HEK293 (cell line): ENCODE data around the gene SNRNP70.
A peak's percentile ranks its signal among the peaks of the same experiment; 100 is the strongest.

Source experiments
- BCL11A ChIP-seq: fragments of 450-650 bp; formaldehyde crosslinking; IDR thresholded peaks from 2 replicates; pipeline ENCODE4 v1.5.1; 2016; ENCODE audit warnings: low read depth, missing biosample characterization, missing genetic modification characterization
- GLIS1 ChIP-seq: fragments of 450-650 bp; formaldehyde crosslinking; IDR thresholded peaks from 2 replicates; pipeline ENCODE4 v1.5.1; 2016; ENCODE audit warnings: missing biosample characterization, missing genetic modification characterization
- KLF16 ChIP-seq: fragments of 450-650 bp; formaldehyde crosslinking; IDR thresholded peaks from 2 replicates; pipeline ENCODE4 v1.5.1; 2017; ENCODE audit warnings: missing biosample characterization, missing genetic modification characterization
- KLF8 ChIP-seq: fragments of 450-650 bp; formaldehyde crosslinking; IDR thresholded peaks from 2 replicates; pipeline ENCODE4 v1.5.1; 2016; ENCODE audit warnings: missing biosample characterization, missing genetic modification characterization
- KLF9 ChIP-seq: fragments of 450-650 bp; formaldehyde crosslinking; IDR thresholded peaks from 2 replicates; pipeline ENCODE4 v1.5.1; 2016; ENCODE audit warnings: missing biosample characterization, missing genetic modification characterization, low read depth
- MEIS1 ChIP-seq: sonication (generic); formaldehyde crosslinking; IDR thresholded peaks from 2 replicates; pipeline ENCODE4 v1.8.1; 2022; ENCODE audit warnings: missing genetic modification reagents, mild to moderate bottlenecking, borderline replicate concordance
- ZEB2 ChIP-seq: fragments of 450-650 bp; formaldehyde crosslinking; IDR thresholded peaks from 2 replicates; pipeline ENCODE4 v1.5.1; 2016; ENCODE audit warnings: missing biosample characterization, missing genetic modification characterization
- ZNF140 ChIP-seq: fragments of 450-650 bp; formaldehyde crosslinking; IDR thresholded peaks from 2 replicates; pipeline ENCODE4 v1.5.1; 2016; ENCODE audit warnings: missing biosample characterization, missing genetic modification characterization
- ZNF157 ChIP-seq: fragments of 450-650 bp; formaldehyde crosslinking; IDR thresholded peaks from 2 replicates; pipeline ENCODE4 v1.5.1; 2016; ENCODE audit warnings: missing biosample characterization, missing genetic modification characterization
- ZNF169 ChIP-seq: fragments of 450-650 bp; formaldehyde crosslinking; IDR thresholded peaks from 2 replicates; pipeline ENCODE4 v1.5.1; 2016; ENCODE audit warnings: missing biosample characterization, missing genetic modification characterization
- ZNF174 ChIP-seq: fragments of 450-650 bp; formaldehyde crosslinking; IDR thresholded peaks from 2 replicates; pipeline ENCODE4 v1.5.0; 2017; ENCODE audit warnings: missing biosample characterization, mild to moderate bottlenecking, missing genetic modification characterization
- ZNF184 ChIP-seq: fragments of 450-650 bp; IDR thresholded peaks from 2 replicates; pipeline ENCODE4 v1.5.1; 2018; ENCODE audit warnings: missing biosample characterization, mild to moderate bottlenecking, missing genetic modification characterization
- ZNF2 ChIP-seq: fragments of 450-650 bp; formaldehyde crosslinking; IDR thresholded peaks from 2 replicates; pipeline ENCODE4 v1.5.1; 2016; ENCODE audit warnings: missing biosample characterization, missing genetic modification characterization
- ZNF24 ChIP-seq: fragments of 450-650 bp; formaldehyde crosslinking; IDR thresholded peaks from 2 replicates; pipeline ENCODE4 v1.5.1; 2016; ENCODE audit warnings: missing biosample characterization, missing genetic modification characterization
- ZNF274 ChIP-seq, 2 experiments: fragments of 200-500 bp in 1 of 2; fragments of 450-650 bp in 1 of 2; sonication (Bioruptor generic) in 1 of 2; formaldehyde crosslinking in 1 of 2; IDR thresholded peaks; 2 replicates each; pipeline versions ENCODE4 v1.5.1 to v1.6.1; 2014 to 2016; ENCODE audit warnings: borderline replicate concordance in 1 of 2, inconsistent platforms in 1 of 2, low read length in 1 of 2, missing biosample characterization in 1 of 2, missing genetic modification characterization in 1 of 2
- ZNF530 ChIP-seq: fragments of 450-650 bp; formaldehyde crosslinking; IDR thresholded peaks from 2 replicates; pipeline ENCODE4 v1.5.1; 2016; ENCODE audit warnings: low read depth, missing biosample characterization, missing genetic modification characterization
- ZNF585B ChIP-seq: fragments of 450-650 bp; formaldehyde crosslinking; IDR thresholded peaks from 2 replicates; pipeline ENCODE4 v1.5.1; 2016; ENCODE audit warnings: missing biosample characterization, missing genetic modification characterization
- ZNF600 ChIP-seq: fragments of 450-650 bp; formaldehyde crosslinking; IDR thresholded peaks from 2 replicates; pipeline ENCODE4 v1.5.1; 2016; ENCODE audit warnings: missing biosample characterization, missing genetic modification characterization
- ZNF654 ChIP-seq: fragments of 450-650 bp; formaldehyde crosslinking; IDR thresholded peaks from 2 replicates; pipeline ENCODE4 v1.5.1; 2016; ENCODE audit warnings: low read depth, missing biosample characterization, missing genetic modification characterization
- ZNF776 ChIP-seq: fragments of 450-650 bp; formaldehyde crosslinking; IDR thresholded peaks from 2 replicates; pipeline ENCODE4 v1.5.0; 2017; ENCODE audit warnings: missing biosample characterization, missing genetic modification characterization, borderline replicate concordance
- TF ChIP-seq, protein P1 (sequence below): fragments of 450-650 bp; formaldehyde crosslinking; IDR thresholded peaks from 2 replicates; pipeline ENCODE4 v1.5.1; 2016; ENCODE audit warnings: missing biosample characterization, missing genetic modification characterization, borderline replicate concordance
- TF ChIP-seq, protein P2 (sequence below): fragments of 450-650 bp; formaldehyde crosslinking; IDR thresholded peaks from 2 replicates; pipeline ENCODE4 v1.5.1; 2017; ENCODE audit warnings: missing biosample characterization, missing genetic modification characterization
- TF ChIP-seq, protein P3 (sequence below): fragments of 450-650 bp; formaldehyde crosslinking; IDR thresholded peaks from 2 replicates; pipeline ENCODE4 v1.5.1; 2017; ENCODE audit warnings: missing biosample characterization, mild to moderate bottlenecking, missing genetic modification characterization, moderate library complexity
- TF ChIP-seq, protein P4 (sequence below): fragments of 450-650 bp; formaldehyde crosslinking; IDR thresholded peaks from 2 replicates; pipeline ENCODE4 v1.5.1; 2016; ENCODE audit warnings: missing biosample characterization, missing genetic modification characterization
- TF ChIP-seq, protein P5 (sequence below): fragments of 450-650 bp; formaldehyde crosslinking; IDR thresholded peaks from 2 replicates; pipeline ENCODE4 v1.5.1; 2017; ENCODE audit warnings: missing biosample characterization, missing genetic modification characterization

The SNRNP70 gene

DNA sequence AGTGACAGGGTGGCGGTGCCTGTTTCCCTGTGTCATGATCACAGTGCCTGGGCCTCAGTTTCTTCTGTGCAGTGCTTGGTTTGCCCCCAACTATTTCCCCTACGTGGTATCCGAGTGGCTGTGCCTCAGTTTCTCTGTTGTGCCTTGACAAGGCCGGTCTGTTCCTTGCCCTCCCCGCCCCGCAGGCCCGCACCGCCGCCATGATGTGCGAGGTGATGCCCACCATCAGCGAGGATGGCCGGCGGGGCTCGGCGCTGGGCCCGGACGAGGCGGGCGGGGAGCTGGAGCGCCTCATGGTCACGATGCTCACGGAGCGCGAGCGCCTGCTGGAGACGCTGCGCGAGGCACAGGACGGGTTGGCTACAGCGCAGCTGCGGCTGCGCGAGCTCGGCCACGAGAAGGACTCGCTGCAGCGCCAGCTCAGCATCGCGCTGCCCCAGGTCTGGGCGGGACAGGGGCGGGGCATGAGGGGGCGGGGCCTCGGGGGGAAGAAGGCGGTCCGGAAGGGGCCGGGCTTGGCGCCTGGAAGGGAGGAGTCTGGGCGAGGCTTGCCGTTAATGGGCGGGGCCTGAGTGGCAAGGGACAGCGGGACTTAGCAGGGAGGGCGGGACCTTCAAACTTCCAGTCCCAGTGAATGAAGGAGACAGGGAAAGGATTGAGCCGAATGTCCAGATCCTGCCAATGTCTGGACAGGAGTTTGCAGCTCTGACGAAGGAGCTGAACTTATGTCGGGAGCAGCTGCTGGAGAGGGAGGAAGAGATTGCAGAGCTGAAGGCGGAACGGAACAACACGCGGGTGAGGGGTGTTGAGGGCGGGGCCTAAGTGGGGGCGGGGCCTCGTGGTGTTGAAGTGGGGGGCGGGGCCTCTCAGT lies 42.7 kb downstream of the SNRNP70 start (continued):
- TF ChIP-seq, protein P1, sequence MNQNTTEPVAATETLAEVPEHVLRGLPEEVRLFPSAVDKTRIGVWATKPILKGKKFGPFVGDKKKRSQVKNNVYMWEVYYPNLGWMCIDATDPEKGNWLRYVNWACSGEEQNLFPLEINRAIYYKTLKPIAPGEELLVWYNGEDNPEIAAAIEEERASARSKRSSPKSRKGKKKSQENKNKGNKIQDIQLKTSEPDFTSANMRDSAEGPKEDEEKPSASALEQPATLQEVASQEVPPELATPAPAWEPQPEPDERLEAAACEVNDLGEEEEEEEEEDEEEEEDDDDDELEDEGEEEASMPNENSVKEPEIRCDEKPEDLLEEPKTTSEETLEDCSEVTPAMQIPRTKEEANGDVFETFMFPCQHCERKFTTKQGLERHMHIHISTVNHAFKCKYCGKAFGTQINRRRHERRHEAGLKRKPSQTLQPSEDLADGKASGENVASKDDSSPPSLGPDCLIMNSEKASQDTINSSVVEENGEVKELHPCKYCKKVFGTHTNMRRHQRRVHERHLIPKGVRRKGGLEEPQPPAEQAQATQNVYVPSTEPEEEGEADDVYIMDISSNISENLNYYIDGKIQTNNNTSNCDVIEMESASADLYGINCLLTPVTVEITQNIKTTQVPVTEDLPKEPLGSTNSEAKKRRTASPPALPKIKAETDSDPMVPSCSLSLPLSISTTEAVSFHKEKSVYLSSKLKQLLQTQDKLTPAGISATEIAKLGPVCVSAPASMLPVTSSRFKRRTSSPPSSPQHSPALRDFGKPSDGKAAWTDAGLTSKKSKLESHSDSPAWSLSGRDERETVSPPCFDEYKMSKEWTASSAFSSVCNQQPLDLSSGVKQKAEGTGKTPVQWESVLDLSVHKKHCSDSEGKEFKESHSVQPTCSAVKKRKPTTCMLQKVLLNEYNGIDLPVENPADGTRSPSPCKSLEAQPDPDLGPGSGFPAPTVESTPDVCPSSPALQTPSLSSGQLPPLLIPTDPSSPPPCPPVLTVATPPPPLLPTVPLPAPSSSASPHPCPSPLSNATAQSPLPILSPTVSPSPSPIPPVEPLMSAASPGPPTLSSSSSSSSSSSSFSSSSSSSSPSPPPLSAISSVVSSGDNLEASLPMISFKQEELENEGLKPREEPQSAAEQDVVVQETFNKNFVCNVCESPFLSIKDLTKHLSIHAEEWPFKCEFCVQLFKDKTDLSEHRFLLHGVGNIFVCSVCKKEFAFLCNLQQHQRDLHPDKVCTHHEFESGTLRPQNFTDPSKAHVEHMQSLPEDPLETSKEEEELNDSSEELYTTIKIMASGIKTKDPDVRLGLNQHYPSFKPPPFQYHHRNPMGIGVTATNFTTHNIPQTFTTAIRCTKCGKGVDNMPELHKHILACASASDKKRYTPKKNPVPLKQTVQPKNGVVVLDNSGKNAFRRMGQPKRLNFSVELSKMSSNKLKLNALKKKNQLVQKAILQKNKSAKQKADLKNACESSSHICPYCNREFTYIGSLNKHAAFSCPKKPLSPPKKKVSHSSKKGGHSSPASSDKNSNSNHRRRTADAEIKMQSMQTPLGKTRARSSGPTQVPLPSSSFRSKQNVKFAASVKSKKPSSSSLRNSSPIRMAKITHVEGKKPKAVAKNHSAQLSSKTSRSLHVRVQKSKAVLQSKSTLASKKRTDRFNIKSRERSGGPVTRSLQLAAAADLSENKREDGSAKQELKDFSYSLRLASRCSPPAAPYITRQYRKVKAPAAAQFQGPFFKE (tag by site-specific recombination), result no peak
- no peak for TF ChIP-seq ZNF174 (tag by site-specific recombination)
- TF ChIP-seq ZNF274 (IDR thresholded peaks at IDR 0.05; ENCODE audit: low read length), result no peak
- no peak for TF ChIP-seq ZNF274 (tag by site-specific recombination; IDR thresholded peaks at IDR 0.05; ENCODE audit: borderline replicate concordance)
- TF ChIP-seq KLF16 (tag by site-specific recombination), result peak; percentile 89
- no peak for TF ChIP-seq ZNF184
- TF ChIP-seq, protein P2, sequence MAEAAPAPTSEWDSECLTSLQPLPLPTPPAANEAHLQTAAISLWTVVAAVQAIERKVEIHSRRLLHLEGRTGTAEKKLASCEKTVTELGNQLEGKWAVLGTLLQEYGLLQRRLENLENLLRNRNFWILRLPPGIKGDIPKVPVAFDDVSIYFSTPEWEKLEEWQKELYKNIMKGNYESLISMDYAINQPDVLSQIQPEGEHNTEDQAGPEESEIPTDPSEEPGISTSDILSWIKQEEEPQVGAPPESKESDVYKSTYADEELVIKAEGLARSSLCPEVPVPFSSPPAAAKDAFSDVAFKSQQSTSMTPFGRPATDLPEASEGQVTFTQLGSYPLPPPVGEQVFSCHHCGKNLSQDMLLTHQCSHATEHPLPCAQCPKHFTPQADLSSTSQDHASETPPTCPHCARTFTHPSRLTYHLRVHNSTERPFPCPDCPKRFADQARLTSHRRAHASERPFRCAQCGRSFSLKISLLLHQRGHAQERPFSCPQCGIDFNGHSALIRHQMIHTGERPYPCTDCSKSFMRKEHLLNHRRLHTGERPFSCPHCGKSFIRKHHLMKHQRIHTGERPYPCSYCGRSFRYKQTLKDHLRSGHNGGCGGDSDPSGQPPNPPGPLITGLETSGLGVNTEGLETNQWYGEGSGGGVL, result no peak
- no peak for TF ChIP-seq GLIS1 (tag by site-specific recombination)
- TF ChIP-seq MEIS1 (CRISPR knock-in tag), result no peak
- TF ChIP-seq ZNF24 (tag by site-specific recombination), result no peak
- TF ChIP-seq ZNF530, result no peak
- TF ChIP-seq, protein P3, sequence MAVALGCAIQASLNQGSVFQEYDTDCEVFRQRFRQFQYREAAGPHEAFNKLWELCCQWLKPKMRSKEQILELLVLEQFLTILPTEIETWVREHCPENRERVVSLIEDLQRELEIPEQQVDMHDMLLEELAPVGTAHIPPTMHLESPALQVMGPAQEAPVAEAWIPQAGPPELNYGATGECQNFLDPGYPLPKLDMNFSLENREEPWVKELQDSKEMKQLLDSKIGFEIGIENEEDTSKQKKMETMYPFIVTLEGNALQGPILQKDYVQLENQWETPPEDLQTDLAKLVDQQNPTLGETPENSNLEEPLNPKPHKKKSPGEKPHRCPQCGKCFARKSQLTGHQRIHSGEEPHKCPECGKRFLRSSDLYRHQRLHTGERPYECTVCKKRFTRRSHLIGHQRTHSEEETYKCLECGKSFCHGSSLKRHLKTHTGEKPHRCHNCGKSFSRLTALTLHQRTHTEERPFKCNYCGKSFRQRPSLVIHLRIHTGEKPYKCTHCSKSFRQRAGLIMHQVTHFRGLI (tag by site-specific recombination), result peak; percentile 57; the same call in 1 of the 2 replicates
- TF ChIP-seq KLF9 (tag by site-specific recombination), result peak; percentile 83
- TF ChIP-seq KLF8 (tag by site-specific recombination), result peak; percentile 91; the same call in 1 of the 2 replicates
- TF ChIP-seq ZNF140 (tag by site-specific recombination), result no peak
- TF ChIP-seq ZNF654 (tag by site-specific recombination), result no peak
- no peak for TF ChIP-seq ZNF157 (tag by site-specific recombination)
- TF ChIP-seq ZNF600 (tag by site-specific recombination), result peak; percentile 80
- TF ChIP-seq ZNF2 (tag by site-specific recombination), result peak; percentile 18; the same call in 1 of the 2 replicates
- no peak for TF ChIP-seq BCL11A (tag by site-specific recombination)
- no peak for TF ChIP-seq ZEB2 (tag by site-specific recombination)
- no peak for TF ChIP-seq ZNF169
- TF ChIP-seq ZNF776 (tag by site-specific recombination), result no peak
- TF ChIP-seq, protein P4, sequence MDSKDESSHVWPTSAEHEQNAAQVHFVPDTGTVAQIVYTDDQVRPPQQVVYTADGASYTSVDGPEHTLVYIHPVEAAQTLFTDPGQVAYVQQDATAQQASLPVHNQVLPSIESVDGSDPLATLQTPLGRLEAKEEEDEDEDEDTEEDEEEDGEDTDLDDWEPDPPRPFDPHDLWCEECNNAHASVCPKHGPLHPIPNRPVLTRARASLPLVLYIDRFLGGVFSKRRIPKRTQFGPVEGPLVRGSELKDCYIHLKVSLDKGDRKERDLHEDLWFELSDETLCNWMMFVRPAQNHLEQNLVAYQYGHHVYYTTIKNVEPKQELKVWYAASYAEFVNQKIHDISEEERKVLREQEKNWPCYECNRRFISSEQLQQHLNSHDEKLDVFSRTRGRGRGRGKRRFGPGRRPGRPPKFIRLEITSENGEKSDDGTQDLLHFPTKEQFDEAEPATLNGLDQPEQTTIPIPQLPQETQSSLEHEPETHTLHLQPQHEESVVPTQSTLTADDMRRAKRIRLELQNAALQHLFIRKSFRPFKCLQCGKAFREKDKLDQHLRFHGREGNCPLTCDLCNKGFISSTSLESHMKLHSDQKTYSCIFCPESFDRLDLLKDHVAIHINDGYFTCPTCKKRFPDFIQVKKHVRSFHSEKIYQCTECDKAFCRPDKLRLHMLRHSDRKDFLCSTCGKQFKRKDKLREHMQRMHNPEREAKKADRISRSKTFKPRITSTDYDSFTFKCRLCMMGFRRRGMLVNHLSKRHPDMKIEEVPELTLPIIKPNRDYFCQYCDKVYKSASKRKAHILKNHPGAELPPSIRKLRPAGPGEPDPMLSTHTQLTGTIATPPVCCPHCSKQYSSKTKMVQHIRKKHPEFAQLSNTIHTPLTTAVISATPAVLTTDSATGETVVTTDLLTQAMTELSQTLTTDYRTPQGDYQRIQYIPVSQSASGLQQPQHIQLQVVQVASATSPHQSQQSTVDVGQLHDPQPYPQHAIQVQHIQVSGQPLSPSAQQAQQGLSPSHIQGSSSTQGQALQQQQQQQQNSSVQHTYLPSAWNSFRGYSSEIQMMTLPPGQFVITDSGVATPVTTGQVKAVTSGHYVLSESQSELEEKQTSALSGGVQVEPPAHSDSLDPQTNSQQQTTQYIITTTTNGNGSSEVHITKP (tag by site-specific recombination), result peak; percentile 90
- TF ChIP-seq, protein P5, sequence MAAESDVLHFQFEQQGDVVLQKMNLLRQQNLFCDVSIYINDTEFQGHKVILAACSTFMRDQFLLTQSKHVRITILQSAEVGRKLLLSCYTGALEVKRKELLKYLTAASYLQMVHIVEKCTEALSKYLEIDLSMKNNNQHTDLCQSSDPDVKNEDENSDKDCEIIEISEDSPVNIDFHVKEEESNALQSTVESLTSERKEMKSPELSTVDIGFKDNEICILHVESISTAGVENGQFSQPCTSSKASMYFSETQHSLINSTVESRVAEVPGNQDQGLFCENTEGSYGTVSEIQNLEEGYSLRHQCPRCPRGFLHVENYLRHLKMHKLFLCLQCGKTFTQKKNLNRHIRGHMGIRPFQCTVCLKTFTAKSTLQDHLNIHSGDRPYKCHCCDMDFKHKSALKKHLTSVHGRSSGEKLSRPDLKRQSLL, result peak; percentile 99
- TF ChIP-seq ZNF585B, result no peak
